ENCODE measurements around the gene MBNL2. TPM values are rescaled to one million over a fixed set of nuclear protein-coding genes. Genes with fewer than 3 reads are reported as not detected.

Gene MBNL2
- total and polyA plus RNA-seq, 2 experiments from 2014 or later: 27.4 to 97.9 TPM

DNA sequence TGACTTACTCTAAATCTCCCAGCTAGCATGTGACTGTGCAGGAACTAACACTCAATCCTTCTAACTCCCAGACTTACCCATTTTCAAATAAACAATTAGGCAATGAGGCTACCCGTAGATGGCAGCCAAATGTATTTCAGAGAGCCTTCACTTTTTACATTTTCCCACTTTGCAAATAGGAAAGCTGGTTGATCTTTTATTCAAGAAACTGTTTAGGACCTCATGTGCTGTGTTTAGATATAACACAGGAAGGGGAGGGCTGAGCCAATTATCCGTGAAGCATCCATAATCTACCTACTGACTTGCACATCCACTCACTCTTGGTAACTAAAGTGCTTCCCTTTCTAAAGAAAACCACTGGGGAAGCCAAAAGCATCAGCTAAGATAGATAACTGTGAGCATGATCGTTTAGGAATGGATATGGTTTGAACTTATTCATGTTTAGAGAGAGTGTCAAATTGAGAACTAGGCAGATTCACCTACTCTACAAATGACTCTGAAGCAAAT is 33.4 kb downstream of the MBNL2 start:
- Histone ChIP-seq H3K4me3 (no peak overlapping the region), H3K9me2 (replicated peaks; ENCODE audit: insufficient read depth) (no peaks in the 10 kb centered on the region), H3K9me3 (ENCODE audit: low read depth) (no peaks in the 10 kb centered on the region), H3K4me1 (ENCODE audit: insufficient read depth) (peaks cover 55% of the 10 kb centered on the region), H3K4me2 (peak overlapping the region; percentile 3), H3K27ac (peak overlapping the region; percentile 94), H2AFZ (no peak overlapping the region), H4K20me1 (ENCODE audit: insufficient read depth, poor library complexity, severe bottlenecking) (no peaks in the 10 kb centered on the region), H3K27me3 (no peaks in the 10 kb centered on the region), H3K36me3 (replicated peaks; ENCODE audit: insufficient read depth, low read depth) (no peaks in the 10 kb centered on the region), H3K79me2 (peaks cover 80% of the 10 kb centered on the region)
- TF ChIP-seq EZH2phosphoT487 (IDR thresholded peaks at IDR 0.05; ENCODE audit: low read depth, severe bottlenecking, unreplicated experiment) (no peak), EZH2 (IDR thresholded peaks at IDR 0.05; ENCODE audit: borderline replicate concordance) (no peak)
- TF ChIP-seq, protein P1, sequence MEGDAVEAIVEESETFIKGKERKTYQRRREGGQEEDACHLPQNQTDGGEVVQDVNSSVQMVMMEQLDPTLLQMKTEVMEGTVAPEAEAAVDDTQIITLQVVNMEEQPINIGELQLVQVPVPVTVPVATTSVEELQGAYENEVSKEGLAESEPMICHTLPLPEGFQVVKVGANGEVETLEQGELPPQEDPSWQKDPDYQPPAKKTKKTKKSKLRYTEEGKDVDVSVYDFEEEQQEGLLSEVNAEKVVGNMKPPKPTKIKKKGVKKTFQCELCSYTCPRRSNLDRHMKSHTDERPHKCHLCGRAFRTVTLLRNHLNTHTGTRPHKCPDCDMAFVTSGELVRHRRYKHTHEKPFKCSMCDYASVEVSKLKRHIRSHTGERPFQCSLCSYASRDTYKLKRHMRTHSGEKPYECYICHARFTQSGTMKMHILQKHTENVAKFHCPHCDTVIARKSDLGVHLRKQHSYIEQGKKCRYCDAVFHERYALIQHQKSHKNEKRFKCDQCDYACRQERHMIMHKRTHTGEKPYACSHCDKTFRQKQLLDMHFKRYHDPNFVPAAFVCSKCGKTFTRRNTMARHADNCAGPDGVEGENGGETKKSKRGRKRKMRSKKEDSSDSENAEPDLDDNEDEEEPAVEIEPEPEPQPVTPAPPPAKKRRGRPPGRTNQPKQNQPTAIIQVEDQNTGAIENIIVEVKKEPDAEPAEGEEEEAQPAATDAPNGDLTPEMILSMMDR (IDR thresholded peaks at IDR 0.05; ENCODE audit: poor library complexity): no peak
- 75% methylated on average over 3 of the region's 3 CpGs for WGBS (ENCODE audit: low lambda C conversion rate, missing lambda C conversion rate)
- no peak for DNase-seq (ENCODE audit: low spot score)

DNA sequence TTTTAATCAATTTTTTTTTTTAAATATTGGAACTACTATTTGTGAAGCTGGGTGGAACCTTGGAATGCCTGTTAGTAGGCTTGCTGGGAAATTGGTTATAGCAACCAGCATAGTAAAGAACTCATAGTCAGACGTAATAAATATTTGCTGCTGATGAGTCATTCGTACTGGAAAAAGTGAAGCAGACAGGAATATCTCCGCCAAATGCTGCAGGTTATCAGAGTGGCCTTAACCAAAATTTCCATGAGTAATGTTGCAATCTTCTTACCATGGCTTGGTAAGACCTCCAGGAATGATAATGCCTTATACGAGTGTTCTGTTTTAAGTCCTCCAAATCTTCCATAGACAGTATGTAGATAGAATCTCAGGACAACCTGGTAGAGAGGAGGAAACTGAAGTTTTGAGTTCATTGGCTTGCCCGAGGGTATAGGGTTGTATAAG is 34.2 kb downstream of the MBNL2 start:
- H3K27me3 ChIP-seq: no peaks in the 10 kb centered on the region
- H2AFZ ChIP-seq: no peak overlapping the region
- TF ChIP-seq EZH2phosphoT487 (IDR thresholded peaks at IDR 0.05; ENCODE audit: low read depth, severe bottlenecking, unreplicated experiment) (no peak), EZH2 (IDR thresholded peaks at IDR 0.05; ENCODE audit: borderline replicate concordance) (no peak)
- TF ChIP-seq, protein P1 (IDR thresholded peaks at IDR 0.05; ENCODE audit: poor library complexity): no peak
- no peaks in the 10 kb centered on the region for H3K9me2 ChIP-seq (replicated peaks; ENCODE audit: insufficient read depth)
- H3K36me3 ChIP-seq (replicated peaks; ENCODE audit: insufficient read depth, low read depth): no peaks in the 10 kb centered on the region
- H3K79me2 ChIP-seq: peaks cover 80% of the 10 kb centered on the region
- peak overlapping the region; percentile 33 for H3K4me2 ChIP-seq
- peak overlapping the region; percentile 94 for H3K27ac ChIP-seq
- no peaks in the 10 kb centered on the region for H3K9me3 ChIP-seq (ENCODE audit: low read depth)
- DNase-seq (ENCODE audit: low spot score): peak; percentile 80
- H4K20me1 ChIP-seq (ENCODE audit: insufficient read depth, poor library complexity, severe bottlenecking): no peaks in the 10 kb centered on the region
- WGBS (ENCODE audit: low lambda C conversion rate, missing lambda C conversion rate): 45% methylated on average over 5 of the region's 5 CpGs
- H3K4me3 ChIP-seq: no peak overlapping the region
- H3K4me1 ChIP-seq (ENCODE audit: insufficient read depth): peaks cover 61% of the 10 kb centered on the region

DNA sequence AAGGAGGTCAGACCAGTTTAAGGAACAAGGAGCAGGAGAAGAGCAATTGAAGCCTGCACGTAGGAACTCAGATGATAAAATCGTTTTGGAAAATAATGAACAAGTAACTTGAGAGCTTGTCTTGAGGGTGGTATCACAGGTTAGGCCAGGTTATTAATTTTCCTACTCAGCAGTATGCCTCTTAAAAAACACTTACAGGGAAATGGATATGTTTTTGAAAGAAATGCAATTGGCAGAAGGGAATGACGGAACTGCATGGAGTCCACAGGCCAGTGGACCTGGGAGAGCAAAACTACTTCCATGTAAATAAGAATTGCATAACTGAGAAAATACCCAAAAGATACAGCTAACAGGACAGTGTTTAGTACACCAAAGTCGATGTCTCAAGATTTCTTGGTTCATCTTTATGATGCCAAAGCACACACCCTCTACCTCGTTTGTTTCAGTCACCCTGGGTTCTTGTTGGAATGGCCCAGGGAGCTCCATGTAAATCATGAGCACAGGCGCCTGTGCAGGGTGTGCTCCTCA is 35.2 kb downstream of the MBNL2 start:
- Histone ChIP-seq H3K9me3 (ENCODE audit: low read depth) (no peaks in the 10 kb centered on the region), H3K79me2 (peaks cover 83% of the 10 kb centered on the region), H3K4me3 (no peak overlapping the region), H3K4me2 (peak overlapping the region; percentile 29), H3K36me3 (replicated peaks; ENCODE audit: insufficient read depth, low read depth) (no peaks in the 10 kb centered on the region), H3K27ac (peak overlapping the region; percentile 94), H3K27me3 (no peaks in the 10 kb centered on the region), H2AFZ (no peak overlapping the region), H3K9me2 (replicated peaks; ENCODE audit: insufficient read depth) (no peaks in the 10 kb centered on the region), H3K4me1 (ENCODE audit: insufficient read depth) (peaks cover 63% of the 10 kb centered on the region), H4K20me1 (ENCODE audit: insufficient read depth, poor library complexity, severe bottlenecking) (no peaks in the 10 kb centered on the region)
- TF ChIP-seq EZH2 (IDR thresholded peaks at IDR 0.05; ENCODE audit: borderline replicate concordance): no peak
- TF ChIP-seq, protein P1 (IDR thresholded peaks at IDR 0.05; ENCODE audit: poor library complexity): no peak
- TF ChIP-seq EZH2phosphoT487 (IDR thresholded peaks at IDR 0.05; ENCODE audit: low read depth, severe bottlenecking, unreplicated experiment): no peak
- 78% methylated on average over 6 of the region's 6 CpGs for WGBS (ENCODE audit: low lambda C conversion rate, missing lambda C conversion rate)
- DNase-seq (ENCODE audit: low spot score): no peak
